Measurements from ENCODE around the gene IRF6.
A peak's percentile ranks its signal among the peaks of the same experiment; 100 is the strongest.

The IRF6 gene

DNA sequence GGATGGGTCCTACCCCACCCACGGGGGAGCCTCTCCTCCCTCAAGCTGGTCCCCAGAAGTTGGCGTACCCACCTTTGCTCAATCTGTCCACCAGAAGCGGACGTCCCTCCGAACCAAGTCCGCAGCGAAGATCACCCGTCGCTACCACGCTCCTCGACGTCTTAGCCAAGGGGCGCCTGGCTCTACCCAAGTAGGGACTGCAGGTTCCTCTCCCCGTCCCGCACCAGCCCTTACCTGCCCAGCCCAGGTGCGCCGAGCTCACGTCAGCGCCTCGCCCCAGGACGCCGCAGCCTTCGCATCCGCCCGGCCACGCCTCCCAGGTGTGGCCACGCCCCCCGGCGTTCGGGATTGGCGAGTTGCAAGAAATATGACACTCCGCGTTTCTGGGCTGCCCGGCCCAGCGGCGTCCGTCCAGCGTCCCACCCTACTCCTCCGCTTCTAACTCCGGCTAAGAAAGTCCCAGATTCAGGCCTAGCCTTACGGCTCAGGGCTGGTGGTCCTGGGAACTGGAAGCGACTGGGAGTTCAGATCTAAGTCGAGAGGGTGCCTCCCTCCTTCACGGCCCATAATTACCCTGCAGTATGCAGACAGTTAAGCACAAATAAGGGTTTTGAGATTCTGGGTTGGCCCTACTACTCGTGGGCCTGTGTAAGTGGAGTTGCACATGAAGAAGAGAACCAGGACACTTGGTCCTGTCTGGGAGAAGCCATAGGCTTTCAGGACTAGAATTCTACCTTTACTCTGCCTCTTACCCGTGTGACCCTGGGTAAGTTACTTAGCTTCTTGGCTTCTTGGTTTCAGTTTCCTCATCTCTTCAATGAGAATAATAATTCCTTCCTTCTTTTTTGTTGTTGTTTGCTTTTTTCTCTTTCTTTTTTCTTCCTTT is at the start of gene IRF6:
IRF6 (minus strand) TSS at position 268 of the 886 bp plus-strand sequence. CDS start 4,729 bp downstream, outside the sequence.
- FAIRE-seq: no peak

- FAIRE-seq: no peak
These were observed 49.7 kb upstream of the IRF6 start for GRCh38 chr1:209855623-209856022.

- FAIRE-seq: no peak
These were observed 49.1 kb upstream of the IRF6 start for GRCh38 chr1:209855006-209855405.

DNA sequence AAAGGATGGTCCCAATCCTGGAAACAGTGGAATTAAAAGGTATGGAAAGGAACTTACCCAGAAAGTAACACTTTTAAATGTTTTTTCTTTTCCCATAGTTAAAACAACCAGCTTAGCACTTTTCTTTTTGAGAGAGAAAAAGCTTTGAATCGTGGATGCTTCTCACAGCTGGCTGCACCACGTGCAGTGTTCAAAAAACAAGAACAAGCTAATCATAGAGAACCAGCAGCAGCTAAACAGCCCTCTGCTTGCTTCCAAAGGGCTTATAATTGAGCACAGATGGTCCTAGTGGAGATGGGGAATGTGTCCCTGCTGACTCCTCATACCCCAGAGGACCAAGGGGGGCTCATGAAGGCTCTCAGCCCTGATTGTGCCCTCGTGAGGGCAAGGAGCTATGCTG is 48.3 kb upstream of the IRF6 start:
- FAIRE-seq: no peak

GRCh38 chr1:209853676-209854075 is 47.7 kb upstream of the IRF6 start:
- no peak for FAIRE-seq

DNA sequence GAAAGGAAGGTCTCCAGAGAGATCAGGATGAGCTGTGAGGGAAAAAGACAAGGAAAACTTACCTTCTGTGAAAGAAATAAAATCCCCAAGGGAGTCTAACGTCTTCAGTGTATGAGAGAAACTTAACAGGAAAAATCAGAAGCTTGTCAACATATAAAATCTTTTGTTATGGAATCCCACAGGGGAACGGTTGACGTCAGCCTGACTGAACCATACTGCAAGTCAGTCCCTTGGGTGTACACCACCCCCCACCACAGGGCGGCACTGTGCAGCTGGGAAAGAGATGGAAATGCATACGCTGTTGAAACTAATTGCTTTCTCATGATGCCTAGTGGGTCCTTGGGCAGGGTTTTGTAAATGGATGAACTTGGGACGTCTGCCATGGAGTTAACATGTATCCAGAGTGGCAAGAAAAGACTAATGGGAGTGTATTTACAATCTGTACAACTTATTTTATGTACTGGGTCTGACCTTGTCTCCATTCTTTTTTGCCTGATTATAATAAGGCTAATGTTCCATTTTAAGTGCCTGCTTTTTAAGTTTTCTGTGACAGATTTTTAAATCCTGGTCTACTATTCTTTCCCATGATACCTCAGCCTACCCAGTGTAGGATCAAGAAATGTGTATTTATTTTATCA is 44.5 kb upstream of the IRF6 start:
- no peak for FAIRE-seq

DNA sequence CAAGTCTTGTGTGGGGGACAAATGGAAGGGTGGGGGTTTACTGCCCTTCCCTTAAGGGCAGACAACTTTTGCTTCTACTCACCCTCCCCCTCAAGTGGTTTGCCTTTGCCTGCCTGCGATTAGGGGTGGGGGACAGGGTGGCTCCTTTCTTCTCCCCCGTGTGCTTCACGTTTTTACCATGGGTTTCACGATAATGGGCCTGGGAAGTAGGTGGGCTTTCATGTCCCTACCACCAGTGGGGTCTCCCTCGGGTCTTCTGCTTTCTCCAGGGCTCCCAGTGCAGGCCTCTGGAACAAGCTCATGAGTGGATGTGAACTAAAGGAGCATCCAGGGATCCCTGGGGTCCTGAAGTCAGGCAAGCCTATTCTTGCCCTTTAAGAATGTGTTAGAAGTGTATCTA is 43.4 kb upstream of the IRF6 start:
- FAIRE-seq: no peak

DNA sequence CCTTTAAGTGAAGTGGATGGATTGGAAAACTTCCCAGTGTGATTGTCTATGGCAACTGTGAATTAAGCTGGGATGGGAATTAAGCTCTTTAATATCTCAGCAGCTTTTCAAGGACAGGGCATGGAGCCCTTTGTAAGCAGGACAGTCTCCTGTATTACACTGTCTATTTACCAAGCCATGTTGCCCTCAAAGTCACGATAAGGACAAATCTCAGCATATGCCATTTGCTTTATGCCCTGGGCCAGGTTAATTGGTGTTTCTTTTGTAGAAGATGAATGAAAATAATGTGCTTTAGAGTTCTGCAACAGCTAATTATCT is 39.4 kb upstream of the IRF6 start:
- FAIRE-seq: no peak

GRCh38 chr1:209844695-209845407 is 38.9 kb upstream of the IRF6 start:
- no peak for FAIRE-seq

- FAIRE-seq: no peak
These were observed 34.7 kb upstream of the IRF6 start for GRCh38 chr1:209840611-209841010.

DNA sequence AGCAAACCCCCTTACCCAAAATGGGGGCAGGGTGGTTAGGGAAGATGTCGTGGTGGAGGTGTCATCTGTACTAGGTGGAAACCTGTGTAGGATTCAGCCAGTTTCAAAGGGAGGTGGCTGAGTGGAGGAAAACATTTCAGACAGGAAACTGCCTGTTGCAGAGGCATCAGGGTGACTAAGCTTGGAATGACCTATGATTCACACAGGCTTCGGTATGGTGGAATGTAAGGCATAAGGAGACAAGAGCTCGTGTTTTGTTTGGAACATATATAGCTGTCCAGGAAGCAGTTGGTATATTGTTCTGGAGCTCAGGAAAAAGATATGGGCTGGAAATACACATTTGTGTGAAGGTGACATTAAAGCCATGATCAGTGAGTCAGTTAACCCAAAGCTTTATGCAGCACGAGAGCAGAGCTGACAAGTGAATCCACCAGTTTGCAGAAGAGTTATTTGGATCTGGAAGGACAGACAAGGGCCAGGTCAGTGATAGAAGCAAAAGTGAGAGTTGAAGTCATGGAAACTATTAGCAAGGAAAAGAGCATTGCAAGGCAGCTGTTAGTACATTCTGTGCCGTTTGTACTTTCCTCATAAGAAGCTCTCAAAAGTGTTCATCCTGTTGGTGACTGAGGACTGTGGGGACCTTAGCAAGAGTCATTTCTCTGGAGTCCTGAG is 34.1 kb upstream of the IRF6 start:
- FAIRE-seq: no peak

DNA sequence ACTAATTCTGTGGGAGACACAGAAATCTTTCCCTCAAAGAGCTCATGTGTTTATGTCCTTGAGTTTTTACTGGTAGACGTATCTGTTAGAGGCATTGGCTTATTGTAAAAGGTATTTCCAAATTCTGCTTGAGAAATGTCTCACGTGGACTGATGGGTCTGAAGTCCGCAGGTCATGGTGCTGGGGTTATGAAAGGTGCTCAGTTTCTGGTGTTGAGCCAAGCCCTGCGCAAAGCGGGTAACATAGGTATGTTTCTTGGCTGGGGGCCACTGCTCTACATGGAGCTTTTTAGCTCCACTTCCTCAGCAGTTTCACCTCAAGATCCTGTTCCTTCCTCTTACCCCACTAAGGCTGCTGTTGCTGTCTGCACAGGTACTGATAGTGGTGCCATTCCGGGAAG is 32.6 kb upstream of the IRF6 start:
- no peak for FAIRE-seq

DNA sequence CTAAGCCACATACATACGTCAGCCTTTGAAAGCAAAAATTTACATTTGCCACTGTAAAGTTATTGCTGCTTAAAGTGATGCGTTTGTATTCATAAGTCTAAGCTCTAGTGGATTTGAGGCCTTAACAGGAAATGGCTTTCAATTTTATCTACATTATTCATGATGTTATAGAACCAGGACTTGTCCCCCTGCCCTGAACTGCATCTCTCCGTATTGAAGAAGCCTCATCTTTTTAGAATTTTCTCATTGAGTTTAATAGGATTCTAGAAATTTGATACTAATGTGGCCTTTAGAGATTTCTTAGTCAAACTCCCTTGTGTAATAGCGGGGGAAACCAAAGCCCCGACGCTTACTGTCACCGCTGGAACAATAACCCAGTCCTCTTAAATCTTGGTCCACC is 31.7 kb upstream of the IRF6 start:
- no peak for FAIRE-seq

DNA sequence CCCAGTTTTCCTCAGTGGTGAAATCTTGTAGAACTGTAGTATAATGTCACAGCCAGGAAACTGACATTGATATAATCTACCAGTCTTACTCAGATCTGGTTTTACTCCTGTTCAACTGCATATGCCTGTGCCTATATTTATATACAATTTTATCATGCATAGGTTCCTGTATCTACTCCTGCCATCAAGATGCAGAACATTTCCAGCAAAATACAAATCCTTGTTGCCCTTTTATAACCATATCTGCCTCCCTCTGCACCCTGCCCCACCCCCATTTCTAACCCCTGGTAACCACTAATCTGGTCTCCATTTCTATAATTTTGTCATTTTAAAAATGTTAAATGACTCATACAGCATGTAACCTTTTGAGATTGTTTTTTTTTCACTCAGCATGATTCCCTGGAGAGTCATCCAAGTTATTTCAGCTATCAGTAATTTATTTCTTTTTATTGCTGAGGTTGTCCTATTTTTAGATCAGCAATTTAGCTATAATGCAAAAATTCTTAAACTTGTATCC is 29.9 kb upstream of the IRF6 start:
- no peak for FAIRE-seq

DNA sequence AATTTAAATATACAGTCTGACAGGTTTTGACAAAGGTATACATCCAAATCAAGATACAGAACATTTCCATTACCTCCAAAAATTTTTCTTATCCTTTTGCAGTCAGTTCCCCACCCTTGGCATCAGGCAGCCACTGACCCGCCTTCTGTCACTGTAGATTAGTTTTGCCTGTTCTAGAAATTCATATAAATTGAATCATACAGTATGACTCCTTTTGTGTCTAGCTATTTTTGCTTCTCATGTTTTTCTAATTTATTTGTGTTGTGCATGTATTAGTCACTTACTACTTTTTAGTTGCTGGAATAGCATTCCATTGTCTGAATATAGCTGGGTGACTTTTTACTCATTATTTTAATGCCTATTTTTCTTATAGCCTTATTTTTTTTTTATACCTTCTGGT is 25.7 kb upstream of the IRF6 start:
- no peak for FAIRE-seq

DNA sequence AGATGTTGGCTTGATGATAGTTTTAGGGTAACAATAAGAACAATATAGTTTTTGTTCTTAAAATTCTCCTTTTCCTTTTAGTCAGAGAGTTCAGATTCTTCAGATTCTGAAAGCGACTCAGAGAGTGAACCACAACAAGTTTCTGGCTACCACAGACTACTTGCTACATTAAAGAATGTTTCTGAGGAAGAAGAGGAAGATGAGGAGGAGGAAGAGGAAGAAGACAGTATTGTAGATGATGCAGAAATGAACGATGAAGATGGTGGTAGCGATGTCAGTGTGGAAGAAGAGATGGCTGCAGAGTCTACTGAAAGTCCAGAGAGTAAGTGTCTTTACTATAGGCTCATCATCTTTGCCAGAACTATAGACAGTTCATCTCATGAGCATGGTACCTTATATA is 24.8 kb upstream of the IRF6 start:
- FAIRE-seq: no peak

- no peak for FAIRE-seq
These were observed 23.8 kb upstream of the IRF6 start for GRCh38 chr1:209829716-209830115.

DNA sequence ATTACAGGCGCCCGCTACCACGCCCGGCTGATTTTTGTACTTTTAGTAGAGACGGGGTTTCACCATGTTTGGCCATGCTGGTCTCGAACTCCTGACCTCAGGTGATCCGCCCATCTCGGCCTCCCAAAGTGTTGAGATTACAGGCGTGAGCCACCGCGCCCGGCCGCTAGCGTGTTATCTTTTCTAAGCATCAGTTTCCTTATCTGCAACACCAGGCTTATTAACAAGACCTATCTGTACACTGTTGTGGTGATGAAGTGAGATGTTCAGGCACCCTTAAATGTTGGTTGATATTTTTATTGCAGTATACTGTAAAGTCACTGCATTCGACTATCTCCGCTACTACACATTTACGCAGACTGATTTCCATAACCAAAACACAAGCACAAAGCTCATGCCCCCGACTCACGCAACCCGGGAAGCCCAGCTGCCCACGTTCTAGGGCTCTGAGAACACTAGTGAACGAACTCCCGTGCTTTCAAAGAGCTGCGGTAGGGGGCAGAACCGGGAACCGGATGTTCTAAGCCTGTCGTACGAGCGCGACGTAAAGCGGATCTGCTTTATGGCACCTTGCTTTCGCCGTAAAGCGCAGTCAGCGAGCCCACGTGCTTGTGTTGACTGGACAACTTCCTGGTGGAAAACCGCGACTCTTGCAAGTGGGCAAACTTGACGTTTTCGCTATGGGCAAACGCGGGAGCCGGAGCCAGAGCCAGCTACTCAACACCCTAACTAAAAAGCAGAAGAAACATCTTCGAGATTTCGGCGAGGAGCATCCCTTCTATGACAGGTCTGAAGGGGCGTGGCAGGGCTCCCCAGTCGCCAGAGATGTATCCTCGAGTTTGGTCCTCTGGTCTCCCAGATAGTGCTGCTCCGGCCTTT is 21.7 kb upstream of the IRF6 start, which contains the start of gene UTP25:
UTP25 (plus strand) TSS at position 589 of the 879 bp plus-strand sequence; CDS start at position 681, 92 bp downstream.
- peak; percentile 89 for FAIRE-seq

DNA sequence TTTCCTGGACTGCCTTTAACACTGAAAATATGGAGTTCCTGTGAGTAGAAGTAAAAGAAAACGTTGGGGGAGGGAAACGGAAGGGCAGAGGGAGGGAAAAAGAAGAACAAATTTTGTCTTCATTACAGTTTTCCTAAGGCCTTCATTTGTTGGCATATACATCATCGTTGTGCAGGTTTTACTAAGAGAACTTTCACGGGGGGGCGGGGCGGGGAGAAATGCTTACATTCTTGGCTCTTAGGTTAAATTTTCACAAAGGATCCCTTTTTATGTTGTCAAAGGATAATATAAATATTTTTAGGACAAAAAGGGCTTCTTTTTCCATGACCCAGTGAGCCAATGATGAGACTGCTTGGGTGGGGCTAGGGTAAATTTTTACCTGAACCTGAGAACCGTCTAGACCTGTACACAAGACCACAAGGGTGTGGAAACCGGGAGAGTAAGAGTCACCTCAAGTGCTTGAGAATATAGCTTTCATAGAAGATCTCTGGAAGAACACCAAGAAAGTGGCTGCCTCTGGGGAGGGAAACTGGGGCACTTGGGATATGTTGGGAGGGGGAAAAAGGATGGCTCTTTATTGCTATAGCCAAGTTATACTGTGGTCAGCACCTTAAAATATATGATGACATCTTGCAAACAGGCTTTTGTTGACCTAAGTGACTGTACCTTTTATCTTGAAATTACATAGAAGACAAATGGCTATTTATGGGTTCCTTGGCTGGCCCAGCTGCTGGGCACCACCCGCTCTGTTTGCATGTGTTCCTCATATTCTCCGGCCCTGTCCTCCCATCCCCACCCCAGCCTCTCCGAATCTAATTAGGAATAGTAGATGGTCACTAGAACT is 19.9 kb upstream of the IRF6 start:
- no peak for FAIRE-seq

- no peak for FAIRE-seq
These were observed 17.4 kb upstream of the IRF6 start for GRCh38 chr1:209823143-209824041.
